B cell (primary cell): ENCODE measurements around the gene ZNF132. TPM values are rescaled to one million over a fixed set of nuclear protein-coding genes. Genes with fewer than 3 reads are reported as not detected.

ENCODE experiments used
- ATAC-seq: fragments of 200-7000 bp; cut with Tn5 transposase; one replicate; pipeline ENCODE4 v1.10.0; 2021; ENCODE audit warnings: low read depth, mild to moderate bottlenecking, moderate number of reproducible peaks, moderate library complexity
- CTCF ChIA-PET: fragments of 350-600 bp; sonication (Branson Sonifier 250); formaldehyde crosslinking; loops from one replicate; lab custom pipeline; 2021; ENCODE audit warnings: antibody characterized with exemption, inconsistent platforms; lab: Charles Lee
- POLR2A ChIA-PET: fragments of 350-600 bp; sonication (Branson Sonifier 250); formaldehyde crosslinking; loops from one replicate; lab custom pipeline; 2021; ENCODE audit warnings: antibody characterized with exemption; lab: Charles Lee
- DNase-seq: peaks from one replicate; pipeline ENCODE4 v3.0.0; 2013
- H2AFZ ChIP-seq: 2 replicates; pipeline ENCODE4 v1.6.1; 2012; ENCODE audit warnings: mild to moderate bottlenecking, low read depth, low read length; ENCODE audit not compliant: insufficient read depth, poor library complexity, severe bottlenecking
- H3K27ac ChIP-seq, 2 donors: 1 replicate in 1 of 2; 2 replicates in 1 of 2; pipeline ENCODE4 v1.5.1; 2012 to 2013; ENCODE audit warnings: low read length in 2 of 2, mild to moderate bottlenecking in 2 of 2, moderate library complexity in 1 of 2
- H3K27me3 ChIP-seq, 4 experiments: fragments of 200-600 bp in 1 of 4; sonication (generic) in 1 of 4; replicated peaks in 1 of 4; 1 replicate in 2 of 4; 2 replicates in 2 of 4; pipeline versions ENCODE4 v1.6.1 to v1.7.0; 2013 to 2016; ENCODE audit warnings: low read length in 3 of 4, mild to moderate bottlenecking in 2 of 4, mixed read lengths in 1 of 4, moderate library complexity in 1 of 4; ENCODE audit not compliant: insufficient read depth in 4 of 4, control insufficient read depth in 3 of 4; ENCODE audit errors: control extremely low read depth in 1 of 4
- H3K36me3 ChIP-seq, 2 experiments: replicated peaks in 1 of 2; 1 replicate in 1 of 2; 2 replicates in 1 of 2; pipeline versions ENCODE4 v1.6.1 to v1.7.1; 2013; ENCODE audit warnings: low read length in 1 of 2; ENCODE audit not compliant: insufficient read depth in 2 of 2, control insufficient read depth in 1 of 2; ENCODE audit errors: control extremely low read depth in 1 of 2, extremely low read depth in 1 of 2
- H3K4me1 ChIP-seq, 2 donors: fragments of 200-600 bp in 1 of 2; sonication (generic) in 1 of 2; 1 replicate in 1 of 2; 2 replicates in 1 of 2; pipeline versions ENCODE4 v1.5.1 to v1.6.1; 2013 to 2017; ENCODE audit warnings: low read length in 2 of 2; ENCODE audit not compliant: control insufficient read depth in 2 of 2, insufficient read depth in 2 of 2
- H3K4me2 ChIP-seq: replicated peaks from 2 replicates; pipeline ENCODE3; 2012; ENCODE audit warnings: mild to moderate bottlenecking, low read depth, low read length; ENCODE audit not compliant: poor library complexity, severe bottlenecking
- H3K4me3 ChIP-seq, 5 experiments: fragments of 200-600 bp in 1 of 5; sonication (generic) in 1 of 5; 1 replicate in 3 of 5; 2 replicates in 2 of 5; pipeline versions ENCODE4 v1.5.1 to v1.7.0; 2011 to 2016; ENCODE audit warnings: low read length in 4 of 5, mild to moderate bottlenecking in 4 of 5, low read depth in 2 of 5, control low read depth in 1 of 5, moderate library complexity in 1 of 5; ENCODE audit not compliant: insufficient read depth in 1 of 5; ENCODE audit errors: control extremely low read depth in 1 of 5, extremely low read depth in 1 of 5
- H3K79me2 ChIP-seq: fragments of 200-600 bp; sonication (generic); one replicate; pipeline ENCODE4 v1.6.0; 2016; ENCODE audit warnings: low read length; ENCODE audit not compliant: control insufficient read depth, insufficient read depth
- H3K9ac ChIP-seq: fragments of 200-600 bp; sonication (generic); 2 replicates; pipeline ENCODE4 v1.6.1; 2017; ENCODE audit warnings: mild to moderate bottlenecking, low read length, moderate library complexity
- H3K9me3 ChIP-seq, 3 donors: one replicate each; pipeline versions ENCODE4 v1.6.1 to v1.7.1; 2013; ENCODE audit warnings: low read length in 2 of 3; ENCODE audit not compliant: control insufficient read depth in 2 of 3, insufficient read depth in 1 of 3; ENCODE audit errors: control extremely low read depth in 1 of 3
- H4K20me1 ChIP-seq: 2 replicates; pipeline ENCODE4 v1.6.0; 2012; ENCODE audit warnings: mild to moderate bottlenecking, low read length; ENCODE audit not compliant: insufficient read depth, control insufficient read depth, poor library complexity, severe bottlenecking
- H3K27ac Mint-ChIP-seq: one replicate; pipeline ENCODE4 v1.8.0; 2021; ENCODE audit warnings: mixed read lengths
- H3K27me3 Mint-ChIP-seq: one replicate; pipeline ENCODE4 v1.8.0; 2021; ENCODE audit warnings: mixed read lengths
- H3K4me1 Mint-ChIP-seq: one replicate; pipeline ENCODE4 v1.8.0; 2021; ENCODE audit warnings: mixed read lengths
- H3K4me3 Mint-ChIP-seq: one replicate; pipeline ENCODE4 v1.8.0; 2021; ENCODE audit warnings: mixed read lengths
- H3K9me3 Mint-ChIP-seq: one replicate; pipeline ENCODE4 v1.8.0; 2022; ENCODE audit warnings: mixed read lengths; ENCODE audit not compliant: insufficient read depth
- EZH2 ChIP-seq: IDR thresholded peaks from 2 replicates; pipeline ENCODE4 v1.6.1; 2012; ENCODE audit warnings: borderline replicate concordance, low read depth, mild to moderate bottlenecking, moderate library complexity, low read length; ENCODE audit not compliant: insufficient read depth, poor library complexity, severe bottlenecking
- WGBS: methylation state at CpG from one replicate; pipeline ENCODE4 v1.1.5; 2013; ENCODE audit warnings: missing lambda C conversion rate; ENCODE audit not compliant: insufficient coverage; 5-methylcytosine and 5-hydroxymethylcytosine counted together
- intact Hi-C: fragments of 100-400 bp; cut with micrococcal nuclease; formaldehyde crosslinking; loops from one replicate; pipeline ENCODE4 v1.10.0; 2022
- polyA plus RNA-seq: library from polyadenylated mRNA; depleted of rRNA; stranded (reverse); fragments of >200 nt; gene quantifications from 2 replicates; pipeline ENCODE4 v1.2.3, GENCODE V29; 2012
- total RNA-seq, 2 donors: library from RNA; stranded (reverse); fragments of 120-200 nt in 1 of 2; gene quantifications; 1 replicate in 1 of 2; 2 replicates in 1 of 2; pipeline versions ENCODE4 v1.2.3 to v1.2.4, GENCODE V29; 2013 to 2022
- TF ChIP-seq, protein P1 (sequence below): fragments of 200-600 bp; IDR thresholded peaks from one replicate; pipeline ENCODE4 v1.8.0; 2022; ENCODE audit warnings: antibody characterized with exemption, mild to moderate bottlenecking

ZNF132 gene
- total and polyA plus RNA-seq, 2 donors (not counting 1 experiment from before 2014, with no cell fraction given) = 1.6 to 14.7 TPM

DNA sequence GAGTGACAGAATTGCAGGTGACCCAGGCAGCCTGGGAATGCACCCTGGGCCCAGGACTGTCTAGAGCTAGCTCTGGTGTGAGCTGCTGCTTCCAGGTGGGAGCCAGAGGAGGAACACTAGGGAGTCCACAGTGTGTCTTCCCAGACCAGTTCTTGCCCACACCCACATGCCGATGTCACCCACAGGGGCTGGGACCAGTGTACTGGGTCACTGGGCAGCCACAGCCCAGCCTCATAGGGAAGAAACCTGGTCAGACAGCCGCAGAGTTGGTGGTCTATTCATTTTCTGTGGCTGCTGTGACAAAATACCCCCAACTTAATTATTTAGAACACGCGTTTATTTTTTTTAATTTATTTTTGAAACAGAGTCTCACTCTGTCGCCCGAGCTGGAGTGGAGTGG lies 41.4 kb downstream of the ZNF132 start:
- ATAC-seq (no peak), DNase-seq (no peak)
- Histone ChIP-seq H3K4me1 (peaks cover 10 to 21% of the 10 kb centered on the region in 2 donors), H3K9me3 (peaks cover 0 to 12% (median 0%) of the 10 kb centered on the region in 3 donors), H3K36me3 (peaks cover 0 to 17% of the 10 kb centered on the region in 2 experiments), H3K9ac (no peak overlapping the region), H2AFZ (no peak overlapping the region), H4K20me1 (peaks cover 13% of the 10 kb centered on the region), H3K27me3 (peaks cover 0 to 27% (median 10%) of the 10 kb centered on the region in 4 experiments), H3K4me2 (no peak overlapping the region), H3K79me2 (peaks cover 2% of the 10 kb centered on the region), H3K27ac (no peak overlapping the region), H3K4me3 (no peak overlapping the region)
- 100% methylated on average over 3 of the region's 6 CpGs for WGBS
- CTCF ChIA-PET = no interaction called here
- Mint-ChIP-seq H3K27ac (no peak overlapping the region), H3K4me3 (no peak overlapping the region), H3K27me3 (peaks cover 3% of the 10 kb centered on the region), H3K9me3 (no peaks in the 10 kb centered on the region), H3K4me1 (peaks cover 7% of the 10 kb centered on the region)
- intact Hi-C loops = no loop called here
- TF ChIP-seq, protein P1, sequence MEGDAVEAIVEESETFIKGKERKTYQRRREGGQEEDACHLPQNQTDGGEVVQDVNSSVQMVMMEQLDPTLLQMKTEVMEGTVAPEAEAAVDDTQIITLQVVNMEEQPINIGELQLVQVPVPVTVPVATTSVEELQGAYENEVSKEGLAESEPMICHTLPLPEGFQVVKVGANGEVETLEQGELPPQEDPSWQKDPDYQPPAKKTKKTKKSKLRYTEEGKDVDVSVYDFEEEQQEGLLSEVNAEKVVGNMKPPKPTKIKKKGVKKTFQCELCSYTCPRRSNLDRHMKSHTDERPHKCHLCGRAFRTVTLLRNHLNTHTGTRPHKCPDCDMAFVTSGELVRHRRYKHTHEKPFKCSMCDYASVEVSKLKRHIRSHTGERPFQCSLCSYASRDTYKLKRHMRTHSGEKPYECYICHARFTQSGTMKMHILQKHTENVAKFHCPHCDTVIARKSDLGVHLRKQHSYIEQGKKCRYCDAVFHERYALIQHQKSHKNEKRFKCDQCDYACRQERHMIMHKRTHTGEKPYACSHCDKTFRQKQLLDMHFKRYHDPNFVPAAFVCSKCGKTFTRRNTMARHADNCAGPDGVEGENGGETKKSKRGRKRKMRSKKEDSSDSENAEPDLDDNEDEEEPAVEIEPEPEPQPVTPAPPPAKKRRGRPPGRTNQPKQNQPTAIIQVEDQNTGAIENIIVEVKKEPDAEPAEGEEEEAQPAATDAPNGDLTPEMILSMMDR = no peak
- TF ChIP-seq EZH2 = no peak
- POLR2A ChIA-PET = no interaction called here

DNA sequence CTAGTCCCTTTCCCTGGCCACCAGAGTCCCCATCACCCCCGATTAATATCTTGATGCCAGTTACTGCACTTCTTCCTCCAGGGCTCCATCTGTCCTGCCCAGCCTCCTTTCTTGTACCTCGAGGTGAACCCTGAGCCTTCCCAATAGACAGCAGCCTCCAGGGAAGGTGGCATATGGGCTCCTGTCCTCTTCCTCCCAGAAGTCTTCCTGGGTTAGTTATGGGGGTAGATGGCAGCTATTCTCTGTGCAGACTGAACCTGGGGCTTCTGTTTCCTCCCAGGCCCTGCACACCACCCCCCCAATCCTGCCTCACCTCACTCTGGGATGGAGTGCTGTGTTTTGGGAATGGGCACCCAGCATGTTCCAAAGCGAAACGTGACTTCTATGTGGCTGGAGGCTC lies 41.9 kb downstream of the ZNF132 start:
- H3K27me3 ChIP-seq = peaks cover 0 to 27% (median 10%) of the 10 kb centered on the region in 4 experiments
- peaks cover 18% of the 10 kb centered on the region for H4K20me1 ChIP-seq
- peaks cover 2% of the 10 kb centered on the region for H3K79me2 ChIP-seq
- Mint-ChIP-seq H3K27ac (no peak overlapping the region), H3K4me3 (no peak overlapping the region), H3K27me3 (peaks cover 3% of the 10 kb centered on the region), H3K4me1 (peaks cover 7% of the 10 kb centered on the region), H3K9me3 (no peaks in the 10 kb centered on the region)
- H3K9me3 ChIP-seq = peaks cover 0 to 12% (median 0%) of the 10 kb centered on the region in 3 donors
- DNase-seq (no peak), ATAC-seq (no peak)
- no peak overlapping the region for H2AFZ ChIP-seq
- no peak overlapping the region for H3K27ac ChIP-seq
- H3K36me3 ChIP-seq = peaks cover 0 to 22% of the 10 kb centered on the region in 2 experiments
- H3K4me3 ChIP-seq = no peak overlapping the region
- peaks cover 10 to 21% of the 10 kb centered on the region in 2 donors for H3K4me1 ChIP-seq
- H3K9ac ChIP-seq = no peak overlapping the region
- intact Hi-C loops = no loop called here
- H3K4me2 ChIP-seq = no peak overlapping the region
- TF ChIP-seq, protein P1 = no peak
- TF ChIP-seq EZH2 = no peak
- POLR2A ChIA-PET = no interaction called here
- WGBS = 90% methylated on average over 3 of the region's 4 CpGs
- CTCF ChIA-PET = no interaction called here
